GM12891 (cell line): ENCODE data around the gene ANP32A.

Experiments used
- DNase-seq: peaks from one replicate; pipeline ENCODE4 v3.0.0; 2011; ENCODE audit warnings: low spot score; ENCODE audit not compliant: insufficient read length
- FAIRE-seq: peaks from 2 replicates; lab custom pipeline; 2011; peaks lifted over from hg19 to GRCh38; lab: Jason Lieb, UNC
- PAX5 ChIP-seq: IDR thresholded peaks from 2 replicates; pipeline ENCODE4 v1.6.1; 2011; ENCODE audit warnings: low read length, moderate library complexity, mild to moderate bottlenecking; ENCODE audit not compliant: insufficient read depth, severe bottlenecking
- POLR2A ChIP-seq: IDR thresholded peaks from 2 replicates; pipeline ENCODE4 v1.6.1; 2011; ENCODE audit warnings: low read depth, low read length, control low read depth
- POLR2AphosphoS5 ChIP-seq: IDR thresholded peaks from 2 replicates; pipeline ENCODE4 v1.6.1; 2011; ENCODE audit warnings: low read depth, low read length, control low read depth
- POU2F2 ChIP-seq: IDR thresholded peaks from 2 replicates; pipeline ENCODE4 v1.6.1; 2011; ENCODE audit warnings: low read depth, mild to moderate bottlenecking, control low read depth, low read length, moderate library complexity
- SPI1 ChIP-seq: IDR thresholded peaks from 2 replicates; pipeline ENCODE4 v1.6.1; 2011; ENCODE audit warnings: low read depth, low read length, control low read depth
- TAF1 ChIP-seq: IDR thresholded peaks from 2 replicates; pipeline ENCODE4 v1.6.1; 2011; ENCODE audit warnings: low read depth, low read length, control low read depth

Gene ANP32A

DNA sequence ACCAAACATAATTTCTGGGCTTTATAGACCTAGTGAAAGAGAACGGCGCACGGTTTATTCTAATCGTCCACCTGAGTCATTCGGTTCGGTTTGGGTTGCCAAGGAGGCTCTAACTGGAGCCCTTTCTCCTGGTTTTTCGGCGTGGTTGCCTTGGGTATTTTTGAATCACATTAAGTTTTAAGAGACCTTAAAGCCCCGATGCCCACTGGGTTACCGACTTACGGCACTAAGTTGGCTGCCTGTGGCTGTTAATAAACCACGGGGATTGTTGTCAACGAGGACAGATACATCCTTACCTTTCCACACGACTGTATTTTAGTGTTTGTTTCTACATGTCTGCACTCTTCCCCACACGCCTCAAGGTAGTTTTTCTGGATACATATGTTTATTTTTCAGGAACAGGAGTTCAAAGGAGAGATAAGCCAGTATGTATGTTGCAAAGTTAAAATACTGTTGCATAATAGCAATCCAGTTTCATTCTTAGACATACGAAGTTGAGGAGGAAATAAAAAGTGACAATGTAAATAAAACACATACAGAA, 1.2 kb upstream of the ANP32A start:
- FAIRE-seq (peak; percentile 79), DNase-seq (no peak)
- no peak for TF ChIP-seq POLR2A
- no peak for TF ChIP-seq PAX5
- TF ChIP-seq POU2F2 = no peak
- TF ChIP-seq TAF1 = no peak
- TF ChIP-seq POLR2AphosphoS5 = no peak
- TF ChIP-seq SPI1 = no peak

DNA sequence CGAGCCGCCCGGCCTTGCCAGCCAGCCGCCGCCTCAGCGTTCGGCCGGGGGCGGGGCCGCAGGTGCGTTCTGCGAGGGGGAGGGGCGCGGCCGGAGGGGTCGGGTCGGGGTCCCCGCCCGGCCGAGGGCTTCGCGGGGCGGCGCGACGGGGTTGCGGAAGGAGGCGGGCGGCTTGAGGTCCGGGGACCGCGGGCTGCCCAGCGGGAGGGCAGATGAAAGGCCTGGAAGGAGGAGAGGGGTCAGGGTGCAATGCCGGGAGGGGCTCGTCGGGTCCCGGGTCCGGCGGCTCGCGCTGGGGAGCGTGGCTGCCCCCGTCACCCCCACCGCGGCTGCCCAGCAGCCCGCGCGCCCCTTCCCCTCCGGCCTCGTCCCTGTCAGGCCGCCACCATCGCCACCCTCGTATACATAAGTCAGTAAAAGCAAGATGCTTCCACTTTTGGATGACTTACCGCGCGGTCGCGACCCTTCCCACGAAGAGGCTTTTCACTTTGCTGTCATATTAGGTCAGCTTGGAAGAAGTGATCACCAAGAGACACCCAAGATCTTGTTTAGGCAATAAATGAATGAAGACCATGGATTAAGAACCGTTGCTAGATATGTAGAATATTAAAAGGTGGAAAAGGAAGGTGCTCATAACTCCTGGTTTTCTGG, 620 bp upstream of the ANP32A start:
- TF ChIP-seq POLR2AphosphoS5 (no peak), TAF1 (no peak), SPI1 (no peak), POLR2A (no peak), POU2F2 (no peak), PAX5 (no peak)
- no peak for DNase-seq
- peak; percentile 45 for FAIRE-seq

DNA sequence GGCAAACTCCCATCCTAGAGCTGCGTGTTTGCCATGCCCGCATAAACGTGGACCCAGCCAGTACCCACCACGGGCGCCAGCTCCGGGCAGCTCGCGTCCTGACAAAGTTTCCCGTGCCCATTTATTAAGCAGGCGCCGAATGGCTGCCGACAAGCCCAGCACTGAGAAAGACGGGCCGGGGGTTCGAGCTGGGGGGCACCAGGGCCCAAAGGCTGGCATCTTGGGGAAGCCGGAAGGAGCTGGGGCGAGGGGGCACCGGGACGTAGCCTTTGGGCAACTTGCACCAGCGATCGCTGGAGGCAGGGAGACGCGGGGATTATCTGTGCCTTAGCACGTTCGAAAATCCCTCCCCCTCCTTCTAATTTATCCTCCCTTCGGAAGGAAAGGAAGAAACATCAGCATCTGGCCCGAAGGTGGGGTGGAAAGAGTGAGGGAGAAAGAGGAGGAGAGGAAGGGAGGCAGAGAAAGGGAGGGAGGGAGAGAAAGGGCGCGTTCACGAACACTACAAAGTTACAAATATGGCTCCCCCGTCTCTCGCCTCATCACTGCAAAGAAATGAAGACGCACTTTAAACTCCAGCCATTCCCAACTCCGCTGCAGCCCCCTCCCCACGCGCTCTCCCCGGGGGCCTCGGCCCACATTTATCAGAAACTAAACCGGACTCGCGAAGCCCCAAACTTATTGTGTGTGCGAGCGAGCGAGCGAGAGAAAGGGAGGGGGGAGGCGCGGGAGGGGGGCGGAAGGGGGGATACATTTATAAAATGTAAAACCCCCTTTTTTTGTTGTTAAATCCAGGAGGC, 1.0 kb downstream of the ANP32A start:
- FAIRE-seq = peak; percentile 73
- no peak for DNase-seq
- no peak for TF ChIP-seq POU2F2
- TF ChIP-seq POLR2A = 0 out of 2 replicates have a peak, but pooled peaks have one; percentile 17

DNA sequence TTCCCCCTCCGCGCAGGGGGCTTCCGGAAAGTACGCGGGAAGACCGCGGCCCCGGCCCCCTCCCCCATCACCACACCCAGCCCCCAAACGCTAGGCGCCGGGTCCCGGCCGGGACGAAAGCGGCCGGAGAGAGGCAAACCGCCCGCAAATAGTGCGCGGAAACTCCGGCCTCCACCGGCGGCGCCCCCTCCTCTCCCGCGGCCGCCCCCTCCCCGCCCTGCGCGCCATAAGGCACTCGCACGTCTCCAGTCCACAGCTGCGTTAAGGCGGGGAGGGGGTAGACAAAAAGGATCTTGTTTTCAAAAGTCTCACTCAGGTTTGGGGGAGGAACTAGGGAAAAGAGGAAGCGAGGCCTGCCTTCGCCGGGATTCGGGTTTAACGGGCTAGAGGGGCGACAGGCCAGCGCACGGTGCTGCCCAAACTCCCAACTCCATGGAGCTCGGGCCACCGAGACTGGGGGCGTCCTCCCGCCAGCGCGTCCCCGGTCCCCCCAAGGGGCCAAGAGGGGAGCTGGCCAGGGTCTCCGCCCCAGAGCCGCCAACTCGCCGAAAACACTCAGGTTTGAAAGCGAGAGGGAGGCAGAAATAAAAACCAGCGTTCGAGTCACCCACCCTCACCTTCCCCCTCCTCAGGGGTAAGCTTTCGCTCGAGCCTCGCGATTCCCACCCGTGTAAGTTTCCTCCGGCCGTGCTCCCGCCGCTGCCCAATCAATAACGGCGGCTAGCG, 1.8 kb downstream of the ANP32A start:
- peak; percentile 55 for FAIRE-seq
- TF ChIP-seq SPI1 (peak; percentile 89), TAF1 (peak; percentile 39; the same call in 1 of the 2 replicates), PAX5 (no peak), POLR2A (no peak), POU2F2 (0 out of 2 replicates have a peak, but pooled peaks have one; percentile 54), POLR2AphosphoS5 (no peak; the same call in 1 of the 2 replicates)
- DNase-seq = no peak

DNA sequence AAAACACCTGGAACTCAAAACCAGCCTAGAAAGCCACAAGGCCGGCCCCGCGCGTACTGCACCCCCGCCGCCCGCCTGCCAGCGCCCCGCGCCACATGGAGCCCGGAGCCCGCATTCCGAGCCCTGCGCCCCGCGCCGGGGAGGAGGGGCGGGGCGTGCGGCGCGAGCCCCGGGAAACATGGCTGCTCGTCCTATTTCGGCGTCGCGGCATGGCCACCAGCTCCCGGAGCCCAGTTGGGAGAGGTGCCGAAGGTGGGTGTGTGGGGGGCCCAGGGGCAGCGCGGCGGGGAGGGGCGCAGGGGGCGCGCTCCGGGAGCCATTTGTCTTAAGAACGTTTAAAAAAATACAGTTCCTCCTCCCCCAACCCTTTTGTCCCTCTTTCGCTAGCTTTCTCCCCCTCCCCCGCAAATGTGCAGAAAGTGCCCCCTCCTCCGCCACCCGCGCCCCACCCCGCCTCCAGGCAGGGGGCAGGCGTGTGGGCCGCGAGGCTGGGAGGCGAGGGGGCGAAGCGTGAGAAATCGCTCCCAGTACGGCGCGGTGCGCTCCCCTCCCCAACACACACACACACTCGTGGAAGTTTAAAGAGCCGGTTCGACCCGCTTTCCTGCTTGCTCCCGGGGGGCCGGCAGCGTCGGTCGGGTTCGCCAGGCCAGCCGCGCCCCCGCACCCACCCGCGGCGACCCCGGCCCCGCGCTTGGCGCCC, 2.5 kb downstream of the ANP32A start:
- FAIRE-seq = peak; percentile 72
- peak; percentile 73; the same call in 1 of the 2 replicates for TF ChIP-seq TAF1
- TF ChIP-seq POLR2A = peak; percentile 59; the same call in 1 of the 2 replicates
- no peak for TF ChIP-seq POU2F2
- TF ChIP-seq POLR2AphosphoS5 = peak; percentile 65; the same call in 1 of the 2 replicates
- no peak for DNase-seq

DNA sequence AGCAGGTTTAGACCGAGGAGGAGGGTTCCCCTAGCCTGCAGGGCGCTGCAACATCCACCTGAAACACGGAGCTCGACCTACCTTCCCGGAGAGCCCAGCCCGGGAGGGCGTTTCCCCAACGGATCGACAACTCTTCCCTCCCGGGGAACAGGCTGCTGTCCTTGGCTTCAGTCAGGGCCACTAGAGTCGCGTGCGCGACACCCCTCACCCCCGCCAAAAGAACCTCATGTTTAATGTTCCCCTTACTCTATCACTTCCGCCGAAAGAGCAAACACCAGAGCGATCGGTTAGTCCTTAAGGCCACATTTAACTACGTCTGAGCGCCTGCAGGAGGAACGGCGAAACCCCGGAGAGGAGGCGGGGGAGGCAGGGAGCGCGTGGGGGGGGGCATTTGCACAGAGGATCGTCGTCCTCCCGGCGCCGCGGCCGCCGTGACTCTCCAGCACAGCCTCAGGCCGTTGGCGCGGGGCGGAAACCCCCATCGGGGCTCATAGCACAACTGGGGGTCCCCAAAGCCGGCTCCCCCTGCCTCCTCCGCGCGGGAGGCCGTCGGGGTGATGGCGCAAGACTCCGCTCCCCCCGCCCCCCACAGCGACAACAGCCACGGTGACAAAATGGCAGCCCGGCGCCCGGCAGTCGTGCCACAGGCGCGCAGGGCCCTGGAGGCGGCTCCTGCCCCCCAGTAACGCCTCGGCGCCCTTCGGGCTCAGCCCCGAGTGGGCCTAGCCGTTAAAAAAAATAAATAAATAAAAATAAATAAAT, 3.2 kb downstream of the ANP32A start:
- peak; percentile 29; the same call in 1 of the 2 replicates for TF ChIP-seq TAF1
- TF ChIP-seq SPI1 = peak; percentile 20; the same call in 1 of the 2 replicates
- TF ChIP-seq POU2F2 = peak; percentile 26; the same call in 1 of the 2 replicates
- TF ChIP-seq PAX5 = no peak
- peak; percentile 73 for TF ChIP-seq POLR2A
- no peak for TF ChIP-seq POLR2AphosphoS5
- DNase-seq (no peak), FAIRE-seq (peak; percentile 89)

DNA sequence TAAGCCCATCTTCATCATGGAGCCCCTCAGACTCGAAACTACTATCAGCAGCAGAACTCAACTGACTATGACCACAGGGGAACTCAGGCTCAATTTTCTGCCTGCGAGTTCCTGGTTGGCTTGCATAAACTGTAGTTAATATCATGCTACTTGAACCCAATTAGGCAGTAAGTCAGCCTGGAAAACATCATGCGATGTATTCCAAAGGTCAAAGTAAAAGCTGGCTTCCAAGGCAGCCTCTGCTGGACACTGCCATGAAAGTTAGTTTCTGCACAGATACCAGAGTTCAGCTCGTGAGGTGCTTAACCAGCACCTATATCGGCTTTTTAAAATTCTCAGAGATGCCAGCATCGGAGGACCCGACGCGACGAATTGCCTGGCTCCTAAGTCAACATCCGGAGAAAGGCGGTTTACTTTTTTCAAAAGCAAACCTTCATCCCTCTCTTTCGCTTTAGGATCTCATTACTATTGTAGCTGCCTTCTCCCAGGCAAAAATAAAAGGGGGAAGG, 3.8 kb downstream of the ANP32A start:
- FAIRE-seq (peak; percentile 78), DNase-seq (no peak)
- TF ChIP-seq POLR2AphosphoS5 (no peak), POU2F2 (no peak), TAF1 (no peak), PAX5 (no peak), POLR2A (no peak), SPI1 (no peak)

DNA sequence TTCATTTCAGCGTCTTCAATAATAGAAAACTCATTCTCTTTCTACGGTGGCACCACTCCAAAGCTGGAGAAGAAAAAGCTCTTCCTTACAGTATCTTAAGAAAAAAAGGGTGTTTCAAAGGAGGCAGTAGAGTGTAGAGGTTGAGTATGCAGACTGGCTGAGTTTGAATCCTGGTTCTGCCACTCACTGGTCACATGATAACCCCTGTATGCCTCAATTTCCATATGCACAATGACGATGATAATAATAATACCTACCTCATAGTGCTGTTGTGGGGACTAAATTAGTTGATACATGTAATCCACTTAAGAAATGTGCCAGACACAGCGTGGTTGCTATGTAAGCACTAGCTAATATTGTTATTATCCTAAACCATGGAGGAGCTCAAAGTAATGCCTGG, 4.5 kb downstream of the ANP32A start:
- FAIRE-seq = no peak
- no peak for DNase-seq

More for the DNA sequence above, 4.5 kb downstream of the ANP32A start:
- TF ChIP-seq SPI1 (no peak), POLR2A (no peak), POU2F2 (no peak), TAF1 (no peak), PAX5 (no peak), POLR2AphosphoS5 (no peak)
